IMR-90 (cell line): ENCODE data around the gene MEIS1. TPM values are rescaled to one million over a fixed set of nuclear protein-coding genes. Genes with fewer than 3 reads are reported as not detected.

Source experiments
- ATAC-seq: fragments of 200-7000 bp; cut with Tn5 transposase; 2 replicates; pipeline ENCODE4 v1.9.1; 2020; ENCODE audit warnings: low read depth, mild to moderate bottlenecking, moderate library complexity
- BruUV-seq: library from RNA; stranded (reverse); fragments of 400-500 nt; replicated peaks from 2 replicates; lab custom pipeline; 2021; lab: Mats Ljungman, UMichigan
- CTCF ChIA-PET: fragments of 300-600 bp; formaldehyde crosslinking; extraction: SDS; loops from one replicate; lab custom pipeline; 2021; ENCODE audit warnings: antibody characterized with exemption; lab: Yijun Ruan, JAX
- POLR2A ChIA-PET: fragments of 300-600 bp; sonication (Branson Sonifier 250); formaldehyde crosslinking; loops from one replicate; lab custom pipeline; 2022; ENCODE audit warnings: antibody characterized with exemption; ENCODE audit not compliant: unreplicated experiment; lab: Charles Lee
- DNase-seq: peaks from one replicate; pipeline ENCODE4 v3.0.0; 2013
- H2AFZ ChIP-seq: replicated peaks from 2 replicates; pipeline ENCODE3; 2013; ENCODE audit warnings: low read length, mild to moderate bottlenecking; ENCODE audit not compliant: poor library complexity
- H2AK5ac ChIP-seq: 2 replicates; pipeline ENCODE4 v1.6.1; 2013; ENCODE audit warnings: low read depth, low read length, inconsistent platforms
- H2AK9ac ChIP-seq: replicated peaks from 2 replicates; pipeline ENCODE3; 2013; ENCODE audit warnings: mild to moderate bottlenecking, low read depth, low read length, moderate library complexity; ENCODE audit not compliant: poor library complexity
- H2BK120ac ChIP-seq: 2 replicates; pipeline ENCODE4 v1.6.1; 2013; ENCODE audit warnings: low read depth, low read length, inconsistent platforms
- H2BK15ac ChIP-seq: 3 replicates; pipeline ENCODE4 v1.6.1; 2013; ENCODE audit warnings: low read depth, low read length, inconsistent platforms
- H2BK20ac ChIP-seq: 2 replicates; pipeline ENCODE4 v1.6.1; 2013; ENCODE audit warnings: low read depth, mild to moderate bottlenecking, inconsistent platforms, low read length, moderate library complexity
- H2BK5ac ChIP-seq: 2 replicates; pipeline ENCODE4 v1.6.1; 2013; ENCODE audit warnings: mild to moderate bottlenecking, low read depth, low read length, inconsistent platforms; ENCODE audit not compliant: poor library complexity, severe bottlenecking
- H3K14ac ChIP-seq: replicated peaks from 2 replicates; pipeline ENCODE4 v1.6.1; 2013; ENCODE audit warnings: low read depth, low read length, inconsistent platforms
- H3K18ac ChIP-seq: 2 replicates; pipeline ENCODE4 v1.6.1; 2013; ENCODE audit warnings: low read depth, low read length, control low read depth
- H3K23ac ChIP-seq: 2 replicates; pipeline ENCODE4 v1.6.1; 2013; ENCODE audit warnings: low read depth, low read length, inconsistent platforms
- H3K27ac ChIP-seq: 2 replicates; pipeline ENCODE4 v1.5.1; 2013; ENCODE audit warnings: mild to moderate bottlenecking, control low read depth, low read length; ENCODE audit not compliant: insufficient read depth
- H3K27me3 ChIP-seq: 2 replicates; pipeline ENCODE4 v1.6.1; 2013; ENCODE audit warnings: low read length; ENCODE audit not compliant: control insufficient read depth, insufficient read depth
- H3K36me3 ChIP-seq: 2 replicates; pipeline ENCODE4 v1.6.1; 2013; ENCODE audit warnings: low read length, mixed read lengths; ENCODE audit not compliant: control insufficient read depth, insufficient read depth
- H3K4ac ChIP-seq: 2 replicates; pipeline ENCODE4 v1.6.1; 2013; ENCODE audit warnings: low read depth, low read length, inconsistent platforms
- H3K4me1 ChIP-seq: 2 replicates; pipeline ENCODE4 v1.6.1; 2013; ENCODE audit warnings: low read length, mixed read lengths; ENCODE audit not compliant: control insufficient read depth, insufficient read depth
- H3K4me2 ChIP-seq: 2 replicates; pipeline ENCODE4 v1.6.1; 2013; ENCODE audit warnings: low read depth, mild to moderate bottlenecking, control low read depth, low read length, moderate library complexity
- H3K4me3 ChIP-seq: 2 replicates; pipeline ENCODE4 v1.5.1; 2013; ENCODE audit warnings: low read depth, mild to moderate bottlenecking, control low read depth, low read length, moderate library complexity; ENCODE audit not compliant: insufficient read depth
- H3K56ac ChIP-seq: 2 replicates; pipeline ENCODE4 v1.6.1; 2013; ENCODE audit warnings: low read length, inconsistent platforms; ENCODE audit not compliant: insufficient read depth; ENCODE audit errors: extremely low read depth
- H3K79me1 ChIP-seq, 2 experiments: 2 replicates each; pipeline ENCODE4 v1.6.1; 2013; ENCODE audit warnings: low read length in 2 of 2, inconsistent platforms in 1 of 2, low read depth in 1 of 2
- H3K9ac ChIP-seq: 2 replicates; pipeline ENCODE4 v1.6.1; 2013; ENCODE audit warnings: low read depth, low read length, control low read depth
- H3K9me1 ChIP-seq: 2 replicates; pipeline ENCODE4 v1.6.1; 2013; ENCODE audit warnings: low read length, inconsistent platforms; ENCODE audit not compliant: insufficient read depth
- H3K9me3 ChIP-seq: 2 replicates; pipeline ENCODE4 v1.6.1; 2013; ENCODE audit warnings: low read length; ENCODE audit not compliant: control insufficient read depth, insufficient read depth
- H4K20me1 ChIP-seq: 2 replicates; pipeline ENCODE4 v1.6.1; 2013; ENCODE audit warnings: low read length, inconsistent platforms; ENCODE audit not compliant: insufficient read depth
- H4K5ac ChIP-seq: 2 replicates; pipeline ENCODE4 v1.6.1; 2013; ENCODE audit warnings: mild to moderate bottlenecking, low read depth, low read length, control low read depth
- H4K8ac ChIP-seq, 2 experiments: 2 replicates each; pipeline ENCODE4 v1.6.1; 2013; ENCODE audit warnings: low read depth in 2 of 2, low read length in 2 of 2, control low read depth in 1 of 2, inconsistent platforms in 1 of 2
- H4K91ac ChIP-seq: 2 replicates; pipeline ENCODE4 v1.6.1; 2013; ENCODE audit warnings: low read depth, low read length, inconsistent platforms; ENCODE audit not compliant: insufficient read depth
- BHLHE40 ChIP-seq: fragments of 150-350 bp; IDR thresholded peaks from 2 replicates; pipeline ENCODE4 v1.6.1; 2016; ENCODE audit warnings: mild to moderate bottlenecking, low read depth, low read length
- MAFK ChIP-seq: IDR thresholded peaks from 2 replicates; pipeline ENCODE4 v1.6.1; 2012; ENCODE audit warnings: low read depth, low read length, improper control_type of control experiment
- MAZ ChIP-seq: IDR thresholded peaks from 2 replicates; pipeline ENCODE4 v1.6.1; 2012; ENCODE audit warnings: low read depth, mild to moderate bottlenecking, low read length, improper control_type of control experiment, moderate library complexity, borderline replicate concordance
- NFE2L2 ChIP-seq: fragments of 150-350 bp; IDR thresholded peaks from 2 replicates; pipeline ENCODE4 v1.6.1; 2016; ENCODE audit warnings: low read depth, mild to moderate bottlenecking, low read length
- POLR2A ChIP-seq: IDR thresholded peaks from 2 replicates; pipeline ENCODE4 v1.6.1; 2012; ENCODE audit warnings: mild to moderate bottlenecking, low read depth, low read length
- RFX5 ChIP-seq: IDR thresholded peaks from 2 replicates; pipeline ENCODE4 v1.8.0; 2012; ENCODE audit warnings: low read depth, mild to moderate bottlenecking, low read length, moderate library complexity
- SMC3 ChIP-seq: fragments of 150-350 bp; IDR thresholded peaks from 2 replicates; pipeline ENCODE4 v1.6.1; 2016; ENCODE audit warnings: low read depth, mild to moderate bottlenecking, antibody characterized with exemption, low read length, moderate library complexity
- WGBS, 2 experiments: methylation state at CpG; one replicate each; pipeline versions ENCODE4 v1.1.5 to v1.1.7; 2013; ENCODE audit warnings: missing lambda C conversion rate in 2 of 2; ENCODE audit not compliant: insufficient read length in 1 of 2; ENCODE audit errors: extremely low coverage in 2 of 2; 5-methylcytosine and 5-hydroxymethylcytosine counted together
- dilution Hi-C: fragments of 300-500 bp; cut with HindIII; formaldehyde crosslinking; loops from one replicate; pipeline ENCODE4 v1.14.3; 2018; ENCODE audit warnings: low sequenced_read_pairs; ENCODE audit not compliant: unreplicated experiment
- in situ Hi-C: fragments of 300-500 bp; cut with MboI; formaldehyde crosslinking; loops from 3 replicates; pipeline ENCODE4 v1.14.3; 2019; ENCODE audit warnings: low sequenced_read_pairs, inconsistent platforms, mixed read lengths
- intact Hi-C: fragments of 100-400 bp; cut with micrococcal nuclease; formaldehyde crosslinking; loops from 2 replicates; pipeline ENCODE4 v1.10.0; 2022
- polyA plus RNA-seq, 3 experiments: library from polyadenylated mRNA; depleted of rRNA; stranded (reverse); fragments of >200 nt; gene quantifications; 2 replicates each; pipeline ENCODE4 v1.2.3, GENCODE V29; 2012; ENCODE audit warnings: low replicate concordance in 1 of 3
- total RNA-seq: library from RNA; depleted of rRNA; stranded (reverse); fragments of >200 nt; gene quantifications from 2 replicates; pipeline ENCODE4 v1.2.3, GENCODE V29; 2012
- TF ChIP-seq, protein P1 (sequence below): fragments of 150-350 bp; IDR thresholded peaks from 2 replicates; pipeline ENCODE4 v1.6.1; 2017; ENCODE audit warnings: mild to moderate bottlenecking, antibody characterized with exemption, low read length, low read depth

The MEIS1 gene
- total and polyA plus RNA-seq, 2 of the 4 experiments (the other 2 are of a cell fraction), result 54.4 to 157 TPM

DNA sequence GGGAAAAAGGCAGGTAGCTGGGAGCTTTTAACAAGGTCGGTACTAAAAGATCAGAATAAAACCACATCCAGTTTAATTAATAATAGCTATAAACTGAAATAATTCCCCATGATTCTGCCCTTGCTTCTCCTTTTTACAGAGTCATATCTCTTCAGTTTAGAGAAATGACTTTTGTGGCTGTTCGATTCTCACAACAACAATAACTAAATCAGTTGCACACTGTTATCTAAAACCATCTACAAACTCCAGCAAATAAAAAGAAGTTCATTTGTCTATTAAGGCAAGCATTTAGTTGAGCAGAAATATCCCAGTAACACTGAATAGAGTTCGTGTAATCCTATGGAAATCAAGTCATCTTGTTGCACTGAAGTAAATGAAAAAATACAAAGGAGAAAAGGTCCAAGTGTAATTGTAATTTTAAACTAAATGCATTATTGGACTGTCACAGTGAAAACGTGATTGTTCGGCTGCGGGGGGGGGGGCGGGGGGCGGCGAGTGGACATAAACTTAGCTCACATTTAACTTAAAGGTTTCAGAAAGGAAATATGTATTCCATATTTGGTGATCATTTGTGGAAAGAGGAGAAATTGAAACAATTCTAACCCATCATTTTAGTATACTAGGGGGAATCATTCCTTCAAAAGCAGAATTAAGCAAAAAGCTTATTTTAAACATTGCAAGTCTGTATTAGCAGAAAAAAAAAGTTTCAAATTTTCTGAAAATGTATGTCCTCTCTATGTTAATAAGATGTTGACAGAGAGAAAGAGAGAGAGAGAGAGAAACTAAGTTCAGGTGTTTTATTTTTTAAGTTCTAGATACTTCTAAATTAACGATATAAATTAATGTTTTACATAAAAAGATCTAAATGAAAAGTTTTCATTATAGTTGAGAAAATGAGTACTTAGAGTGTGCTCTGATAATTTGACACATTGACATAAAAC is 144.5 kb downstream of the MEIS1 start:
- Histone ChIP-seq H3K4me2 (peak overlapping the region; percentile 93), H2AFZ (no peak overlapping the region), H3K27ac (peak overlapping the region; percentile 59; the same call in 1 of the 2 replicates), H4K91ac (no peak overlapping the region), H2AK9ac (no peak overlapping the region), H4K20me1 (no peaks in the 10 kb centered on the region), H2BK20ac (peak overlapping the region; percentile 93; the same call in 1 of the 2 replicates), H4K5ac (peak overlapping the region; percentile 15; the same call in 1 of the 2 replicates), H3K14ac (peak overlapping the region; percentile 95; the same call in 1 of the 2 replicates), H2BK120ac (peak overlapping the region; percentile 98), H4K8ac (peak overlapping the region in 1 of 2 experiments; percentile 86), H3K18ac (peak overlapping the region; percentile 75), H3K9ac (peak overlapping the region; percentile 72), H3K4ac (peak overlapping the region; percentile 96; the same call in 1 of the 2 replicates), H3K9me3 (no peaks in the 10 kb centered on the region), H2AK5ac (no peak overlapping the region), H3K9me1 (0 out of 2 replicates have a peak, but pooled peaks cover 6% of the 10 kb centered on the region), H3K4me3 (no peak overlapping the region), H2BK15ac (no peak overlapping the region), H3K4me1 (peaks cover 23% of the 10 kb centered on the region), H2BK5ac (peak overlapping the region; percentile 85), H3K23ac (peak overlapping the region; percentile 95), H3K27me3 (no peaks in the 10 kb centered on the region), H3K56ac (peak overlapping the region; percentile 93), H3K79me1 (peaks cover 4 to 45% of the 10 kb centered on the region in 2 experiments; a peak in 3 of 4 replicates), H3K36me3 (no peaks in the 10 kb centered on the region)
- ChIA-PET POLR2A (interaction anchor here (0.6 to 0.8 kb wide), 2 partner anchors 52 to 338 kb away, joined by 3 to 6 read pairs; no protein-coding TSS in a partner anchor), CTCF (interaction anchor here (0.7 to 1.6 kb wide), 2 partner anchors 115 to 636 kb away, joined by 4 to 5 read pairs; no protein-coding TSS in a partner anchor)
- DNase-seq, result no peak
- in situ Hi-C loops (loop anchor here (5.0 to 25.0 kb wide), 7 partner anchors 265 to 1458 kb away; no protein-coding TSS in a partner anchor), dilution Hi-C loops (no loop called here), intact Hi-C loops (loop anchor here (2.0 to 5.0 kb wide), 8 partner anchors 213 to 1453 kb away; partner anchors contain the start of gene ETAA1)
- BruUV-seq, result no TSS peak
- no peak for ATAC-seq
- WGBS, 2 experiments, result no CpG with 5 or more reads among the region's 10 CpGs
- TF ChIP-seq NFE2L2 (no peak), MAFK (no peak), BHLHE40 (no peak), MAZ (no peak), RFX5 (no peak), SMC3 (no peak), POLR2A (no peak)
- TF ChIP-seq, protein P1, sequence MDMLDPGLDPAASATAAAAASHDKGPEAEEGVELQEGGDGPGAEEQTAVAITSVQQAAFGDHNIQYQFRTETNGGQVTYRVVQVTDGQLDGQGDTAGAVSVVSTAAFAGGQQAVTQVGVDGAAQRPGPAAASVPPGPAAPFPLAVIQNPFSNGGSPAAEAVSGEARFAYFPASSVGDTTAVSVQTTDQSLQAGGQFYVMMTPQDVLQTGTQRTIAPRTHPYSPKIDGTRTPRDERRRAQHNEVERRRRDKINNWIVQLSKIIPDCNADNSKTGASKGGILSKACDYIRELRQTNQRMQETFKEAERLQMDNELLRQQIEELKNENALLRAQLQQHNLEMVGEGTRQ, result no peak
